Thyroid gland (tissue), 4 donors: Measurements from ENCODE around the gene MND1.

Experiments
- POLR2A ChIP-seq, 2 donors: fragments of 450-650 bp; IDR thresholded peaks; one replicate each; pipeline ENCODE4 v1.6.1; 2017; ENCODE audit warnings: antibody characterized with exemption in 2 of 2, mild to moderate bottlenecking in 2 of 2, moderate library complexity in 1 of 2
- TF ChIP-seq, protein P1 (sequence below), 6 experiments: fragments of 200-600 bp in 3 of 6; fragments of 450-650 bp in 3 of 6; sonication (generic) in 3 of 6; IDR thresholded peaks; one replicate each; pipeline ENCODE4 v1.5.1; 2016 to 2019; ENCODE audit warnings: antibody characterized with exemption in 6 of 6, mild to moderate bottlenecking in 2 of 6, inconsistent platforms in 1 of 6, moderate library complexity in 1 of 6

DNA sequence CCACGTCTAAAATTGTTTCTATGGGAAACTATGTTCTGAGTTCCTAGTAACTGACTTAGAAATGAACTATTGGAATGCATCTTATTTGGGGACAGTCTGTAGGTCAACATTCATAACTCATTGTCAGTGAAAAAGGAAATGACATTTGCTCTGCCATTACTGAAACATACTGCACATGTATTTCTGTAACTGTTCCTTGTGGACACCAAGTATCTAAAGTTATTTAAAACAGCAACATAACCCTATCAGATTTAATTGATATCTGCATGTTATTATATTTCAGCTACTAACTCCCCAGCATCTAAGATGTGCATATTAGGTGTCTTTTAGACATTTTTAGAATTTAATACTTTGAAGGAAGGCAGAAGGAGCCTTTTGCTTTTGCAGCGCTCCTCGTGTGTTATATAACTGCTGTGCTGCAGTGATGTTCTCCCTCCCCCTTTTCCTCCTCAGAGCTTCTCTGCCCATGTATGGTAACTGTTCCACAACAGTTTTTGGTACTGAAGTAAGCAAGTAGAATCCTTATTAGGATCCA, 84.5 kb downstream of the MND1 start:
- TF ChIP-seq POLR2A (IDR thresholded peaks at IDR 0.05): no peak
- TF ChIP-seq, protein P1, sequence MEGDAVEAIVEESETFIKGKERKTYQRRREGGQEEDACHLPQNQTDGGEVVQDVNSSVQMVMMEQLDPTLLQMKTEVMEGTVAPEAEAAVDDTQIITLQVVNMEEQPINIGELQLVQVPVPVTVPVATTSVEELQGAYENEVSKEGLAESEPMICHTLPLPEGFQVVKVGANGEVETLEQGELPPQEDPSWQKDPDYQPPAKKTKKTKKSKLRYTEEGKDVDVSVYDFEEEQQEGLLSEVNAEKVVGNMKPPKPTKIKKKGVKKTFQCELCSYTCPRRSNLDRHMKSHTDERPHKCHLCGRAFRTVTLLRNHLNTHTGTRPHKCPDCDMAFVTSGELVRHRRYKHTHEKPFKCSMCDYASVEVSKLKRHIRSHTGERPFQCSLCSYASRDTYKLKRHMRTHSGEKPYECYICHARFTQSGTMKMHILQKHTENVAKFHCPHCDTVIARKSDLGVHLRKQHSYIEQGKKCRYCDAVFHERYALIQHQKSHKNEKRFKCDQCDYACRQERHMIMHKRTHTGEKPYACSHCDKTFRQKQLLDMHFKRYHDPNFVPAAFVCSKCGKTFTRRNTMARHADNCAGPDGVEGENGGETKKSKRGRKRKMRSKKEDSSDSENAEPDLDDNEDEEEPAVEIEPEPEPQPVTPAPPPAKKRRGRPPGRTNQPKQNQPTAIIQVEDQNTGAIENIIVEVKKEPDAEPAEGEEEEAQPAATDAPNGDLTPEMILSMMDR (IDR thresholded peaks at IDR 0.05): no peak
